Neural cell (in vitro differentiated cells): Measurements from ENCODE around the gene SLC25A43. TPM values are rescaled to one million over a fixed set of nuclear protein-coding genes. Genes with fewer than 3 reads are reported as not detected.

Experiments
- H2AFZ ChIP-seq: fragments of 200-600, 300-800 bp; sonication (generic), shearing (Covaris generic); 2 replicates; pipeline ENCODE4 v1.6.0; 2014; ENCODE audit warnings: low read depth, mild to moderate bottlenecking, antibody characterized with exemption, low read length, moderate library complexity
- H3F3A ChIP-seq: fragments of 200-600 bp; shearing (Covaris generic); 2 replicates; pipeline ENCODE4 v1.6.1; 2016; ENCODE audit warnings: mild to moderate bottlenecking, moderate library complexity, mixed read lengths, antibody characterized with exemption, low read length; ENCODE audit not compliant: insufficient read depth, poor library complexity, severe bottlenecking
- H3K27ac ChIP-seq: fragments of 200-600, 300-800 bp; sonication (generic), shearing (Covaris generic); 2 replicates; pipeline ENCODE4 v1.5.1; 2014; ENCODE audit warnings: mild to moderate bottlenecking, low read length, moderate library complexity
- H3K27me3 ChIP-seq: fragments of 300-800, 200-600 bp; sonication (generic), shearing (Covaris generic); 2 replicates; pipeline ENCODE4 v1.6.0; 2014; ENCODE audit warnings: mild to moderate bottlenecking, low read depth, low read length, moderate library complexity; ENCODE audit not compliant: insufficient read depth
- H3K36me3 ChIP-seq: fragments of 300-800, 200-600 bp; sonication (generic), shearing (Covaris generic); 2 replicates; pipeline ENCODE4 v1.5.1; 2014; ENCODE audit warnings: mild to moderate bottlenecking, antibody characterized with exemption, low read length, moderate library complexity; ENCODE audit not compliant: insufficient read depth
- H3K4me2 ChIP-seq: fragments of 300-800, 200-600 bp; sonication (generic), shearing (Covaris generic); 2 replicates; pipeline ENCODE4 v1.6.0; 2014; ENCODE audit warnings: mild to moderate bottlenecking, low read length
- H3K4me3 ChIP-seq: fragments of 300-800, 200-600 bp; sonication (generic), shearing (Covaris generic); 2 replicates; pipeline ENCODE4 v1.5.1; 2014; ENCODE audit warnings: mild to moderate bottlenecking, low read length, moderate library complexity
- H3K79me2 ChIP-seq: fragments of 200-600 bp; shearing (Covaris generic); replicated peaks from 2 replicates; pipeline ENCODE4 v1.6.0; 2014; ENCODE audit warnings: mild to moderate bottlenecking, low read length, moderate library complexity; ENCODE audit not compliant: insufficient read depth
- H3K9ac ChIP-seq: fragments of 300-800, 200-600 bp; sonication (generic), shearing (Covaris generic); 2 replicates; pipeline ENCODE4 v1.6.1; 2016; ENCODE audit warnings: mild to moderate bottlenecking, low read length, mixed read lengths
- H3K9me2 ChIP-seq: fragments of 200-600 bp; shearing (Covaris generic); 2 replicates; pipeline ENCODE4 v1.6.1; 2016; ENCODE audit warnings: mild to moderate bottlenecking, low read length, mixed read lengths; ENCODE audit not compliant: insufficient read depth
- H3K9me3 ChIP-seq: fragments of 200-600, 300-800 bp; sonication (generic), shearing (Covaris generic); 2 replicates; pipeline ENCODE4 v1.6.1; 2016; ENCODE audit warnings: mild to moderate bottlenecking, mixed run types, low read length, moderate library complexity, mixed read lengths
- H4K20me1 ChIP-seq: fragments of 200-600 bp; shearing (Covaris generic); 2 replicates; pipeline ENCODE4 v1.6.1; 2016; ENCODE audit warnings: mild to moderate bottlenecking, mixed run types; ENCODE audit not compliant: insufficient read depth
- CTCF ChIP-seq: fragments of 450-650 bp; IDR thresholded peaks from 2 replicates; pipeline ENCODE4 v1.5.1; 2014; ENCODE audit warnings: antibody characterized with exemption, mild to moderate bottlenecking, moderate library complexity; ENCODE audit not compliant: poor library complexity, severe bottlenecking
- EP300 ChIP-seq: fragments of 450-650 bp; conservative IDR thresholded peaks from 2 replicates; pipeline ENCODE4 v1.6.1; 2014; ENCODE audit warnings: antibody characterized with exemption, mild to moderate bottlenecking, moderate library complexity; ENCODE audit not compliant: poor library complexity, severe bottlenecking
- EZH2 ChIP-seq: fragments of 200-600, 300-800 bp; shearing (Covaris generic), sonication (generic); IDR thresholded peaks from 2 replicates; pipeline ENCODE4 v1.6.1; 2014; ENCODE audit warnings: antibody characterized with exemption, low read length, borderline replicate concordance, mild to moderate bottlenecking; ENCODE audit not compliant: insufficient read depth, poor library complexity, severe bottlenecking
- MXI1 ChIP-seq: fragments of 450-650 bp; conservative IDR thresholded peaks from 2 replicates; pipeline ENCODE4 v1.6.1; 2014; ENCODE audit warnings: antibody characterized with exemption, mild to moderate bottlenecking; ENCODE audit not compliant: poor library complexity, severe bottlenecking
- POLR2AphosphoS5 ChIP-seq: IDR thresholded peaks from 2 replicates; pipeline ENCODE4 v1.6.1; 2012
- RAD21 ChIP-seq: fragments of 450-650 bp; conservative IDR thresholded peaks from 2 replicates; pipeline ENCODE4 v1.6.1; 2014; ENCODE audit warnings: antibody characterized with exemption, mild to moderate bottlenecking, moderate library complexity
- REST ChIP-seq: IDR thresholded peaks from 2 replicates; pipeline ENCODE4 v1.6.1; 2012; ENCODE audit warnings: borderline replicate concordance
- SMC3 ChIP-seq: fragments of 450-650 bp; conservative IDR thresholded peaks from 2 replicates; pipeline ENCODE4 v1.6.1; 2014; ENCODE audit warnings: antibody characterized with exemption, mild to moderate bottlenecking, moderate library complexity; ENCODE audit not compliant: poor library complexity
- TAF1 ChIP-seq: IDR thresholded peaks from 2 replicates; pipeline ENCODE4 v1.6.1; 2012; ENCODE audit warnings: low read depth
- polyA plus RNA-seq: library from polyadenylated mRNA; depleted of rRNA; stranded (reverse); fragments of >200 nt; gene quantifications from 2 replicates; pipeline ENCODE4 v1.2.3, GENCODE V29; 2014

Gene SLC25A43
- polyA plus RNA-seq, 1 donor from 2014 or later = not detected

- Histone ChIP-seq H3K9me2 (no peaks in the 10 kb centered on the region), H3K9me3 (no peaks in the 10 kb centered on the region), H3K36me3 (no peaks in the 10 kb centered on the region), H2AFZ (no peak overlapping the region), H3K4me3 (no peak overlapping the region), H3K79me2 (no peaks in the 10 kb centered on the region), H3K4me2 (no peak overlapping the region), H4K20me1 (no peaks in the 10 kb centered on the region), H3K27ac (no peak overlapping the region), H3K27me3 (no peaks in the 10 kb centered on the region), H3K9ac (no peak overlapping the region), H3F3A (no peaks in the 10 kb centered on the region)
- TF ChIP-seq EZH2 (no peak), TAF1 (no peak), MXI1 (no peak), CTCF (no peak), REST (no peak), POLR2AphosphoS5 (no peak), RAD21 (no peak), EP300 (no peak), SMC3 (no peak)
Measured at GRCh38 chrX:119482041-119482440, 82.9 kb downstream of the SLC25A43 start.

GRCh38 chrX:119482481-119483480, 83.6 kb downstream of the SLC25A43 start:
- TF ChIP-seq RAD21 (no peak), EP300 (no peak), MXI1 (no peak), CTCF (no peak), POLR2AphosphoS5 (no peak), EZH2 (no peak), REST (no peak), TAF1 (no peak)
- Histone ChIP-seq H3K27ac (no peak overlapping the region), H3K9me3 (no peaks in the 10 kb centered on the region), H3K79me2 (no peaks in the 10 kb centered on the region), H3K9ac (no peak overlapping the region), H3K9me2 (no peaks in the 10 kb centered on the region), H3K4me3 (peak overlapping the region; percentile 35), H3K4me2 (no peak overlapping the region), H2AFZ (no peak overlapping the region), H3K36me3 (no peaks in the 10 kb centered on the region), H3K27me3 (no peaks in the 10 kb centered on the region), H4K20me1 (no peaks in the 10 kb centered on the region), H3F3A (no peaks in the 10 kb centered on the region)
